Measurements from ENCODE around the gene ANKRD42.
"Not testable (repeated sequence)": the region's sequence is repeated elsewhere in the genome, so short reads cannot be mapped to it uniquely, and the experiment has no call there.

DNA sequence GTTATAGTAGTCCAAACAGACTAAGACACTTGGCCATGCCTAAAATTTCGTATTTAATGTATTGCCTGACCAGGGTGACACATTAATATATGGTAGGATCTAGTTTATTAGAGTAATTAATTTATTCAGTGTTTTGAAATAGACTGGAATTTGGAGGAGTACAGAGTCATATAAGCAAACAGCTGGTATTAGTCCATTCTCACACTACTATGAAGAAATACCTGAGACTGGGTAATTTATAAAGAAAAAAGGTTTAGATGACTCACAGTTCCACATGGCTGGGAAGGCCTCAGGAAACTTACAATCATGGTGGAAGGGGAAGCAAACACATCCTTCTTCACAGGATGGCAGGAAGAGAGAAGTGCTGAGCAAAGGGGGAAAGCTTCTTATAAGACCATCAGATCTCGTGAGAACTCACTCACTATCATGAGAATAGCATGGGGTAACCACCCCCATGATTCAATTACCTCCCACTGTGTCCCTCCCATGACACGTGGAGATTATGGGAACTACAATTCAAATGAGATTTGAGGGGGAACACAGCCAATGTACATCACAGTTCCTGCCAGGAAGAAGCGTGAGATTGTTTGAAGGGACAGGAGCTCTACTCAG lies 13.4 kb downstream of the ANKRD42 start:
- not testable (repeated sequence) for TF ChIP-seq CTCF, EZH2phosphoT487 (IDR thresholded peaks at IDR 0.05; ENCODE audit: low read length)

Measured in MM.1S (cell line).